GM12878 (cell line): Measurements from ENCODE around the gene SLC5A2. TPM values are rescaled to one million over a fixed set of nuclear protein-coding genes. Genes with fewer than 3 reads are reported as not detected.

ENCODE experiments used
- ATAC-seq: fragments of 200-7000 bp; cut with Tn5 transposase; 3 replicates; pipeline ENCODE4 v1.9.1; 2020; ENCODE audit warnings: mild to moderate bottlenecking, moderate library complexity
- BruUV-seq: library from RNA; stranded (reverse); fragments of 400-500 nt; replicated peaks from 2 replicates; lab custom pipeline; 2021; lab: Mats Ljungman, UMichigan
- CTCF ChIA-PET: fragments of 300-600 bp; sonication (Branson Sonifier 250); formaldehyde crosslinking; extraction: SDS; loops from one replicate; lab custom pipeline; 2021; ENCODE audit warnings: inconsistent platforms; lab: Yijun Ruan, JAX
- POLR2A ChIA-PET: fragments of 350-600 bp; formaldehyde crosslinking; extraction: SDS; loops from one replicate; lab custom pipeline; 2021; ENCODE audit warnings: inconsistent platforms; lab: Charles Lee
- RAD21 ChIA-PET: fragments of 300-600 bp; sonication (Branson Sonifier 250); formaldehyde crosslinking; loops from one replicate; lab custom pipeline; 2023; ENCODE audit warnings: antibody characterized with exemption; ENCODE audit not compliant: unreplicated experiment; lab: Charles Lee
- SMC1A ChIA-PET: fragments of 300-600 bp; sonication (Branson Sonifier 250); formaldehyde crosslinking; loops from one replicate; lab custom pipeline; 2023; ENCODE audit not compliant: unreplicated experiment, uncharacterized antibody; lab: Charles Lee
- DNase-seq: peaks from one replicate; pipeline ENCODE4 v3.0.0-alpha.2; 2011; ENCODE audit warnings: low read depth, low spot score
- FAIRE-seq: peaks from 3 replicates; lab custom pipeline; 2011; peaks lifted over from hg19 to GRCh38; lab: Jason Lieb, UNC
- H2AFZ ChIP-seq: 2 replicates; pipeline ENCODE4 v1.6.0; 2011; ENCODE audit warnings: low read depth, low read length, control low read depth; ENCODE audit not compliant: control insufficient read depth
- H3K27ac ChIP-seq: 2 replicates; pipeline ENCODE4 v1.5.1; 2011; ENCODE audit warnings: control low read depth; ENCODE audit not compliant: control insufficient read depth, insufficient read depth
- H3K27me3 ChIP-seq, 2 experiments: replicated peaks in 1 of 2; 2 replicates each; pipeline versions ENCODE4 v1.6.0 to v1.6.1; 2011; ENCODE audit warnings: low read length in 1 of 2; ENCODE audit not compliant: control insufficient read depth in 2 of 2, insufficient read depth in 2 of 2
- H3K36me3 ChIP-seq, 2 experiments: 2 replicates each; pipeline ENCODE4 v1.5.1; 2011; ENCODE audit warnings: low read length in 1 of 2; ENCODE audit not compliant: control insufficient read depth in 2 of 2, insufficient read depth in 2 of 2
- H3K4me1 ChIP-seq: 2 replicates; pipeline ENCODE4 v1.6.1; 2011; ENCODE audit warnings: mild to moderate bottlenecking, low read length, moderate library complexity, mixed read lengths; ENCODE audit not compliant: control insufficient read depth, insufficient read depth
- H3K4me2 ChIP-seq: 2 replicates; pipeline ENCODE4 v1.6.0; 2011; ENCODE audit warnings: control low read depth; ENCODE audit not compliant: control insufficient read depth, insufficient read depth
- H3K4me3 ChIP-seq: fragments of 200-600 bp; sonication (generic); 2 replicates; pipeline ENCODE4 v1.5.1; 2016
- H3K79me2 ChIP-seq: 2 replicates; pipeline ENCODE4 v1.6.0; 2011; ENCODE audit warnings: low read length; ENCODE audit not compliant: control insufficient read depth, insufficient read depth
- H3K9ac ChIP-seq: 2 replicates; pipeline ENCODE4 v1.8.0; 2011; ENCODE audit warnings: low read length, control low read depth, mixed read lengths; ENCODE audit not compliant: control insufficient read depth, insufficient read depth
- H3K9me3 ChIP-seq: replicated peaks from 3 replicates; pipeline ENCODE4 v1.5.1; 2011; ENCODE audit warnings: mild to moderate bottlenecking, low read length; ENCODE audit not compliant: control insufficient read depth, insufficient read depth
- H4K20me1 ChIP-seq: 2 replicates; pipeline ENCODE4 v1.6.0; 2011; ENCODE audit not compliant: control insufficient read depth, insufficient read depth
- NFYB ChIP-seq: IDR thresholded peaks from 2 replicates; pipeline ENCODE4 v1.6.1; 2011; ENCODE audit warnings: low read depth, mild to moderate bottlenecking, low read length, improper control_type of control experiment, moderate library complexity; ENCODE audit not compliant: insufficient read depth
- SIX5 ChIP-seq: IDR thresholded peaks from 2 replicates; pipeline ENCODE4 v1.6.1; 2011; ENCODE audit warnings: mild to moderate bottlenecking, low read depth, low read length, moderate library complexity; ENCODE audit not compliant: severe bottlenecking
- TBL1XR1 ChIP-seq: IDR thresholded peaks from 2 replicates; pipeline ENCODE4 v1.6.1; 2012; ENCODE audit warnings: low read depth, low read length, improper control_type of control experiment
- WGBS: methylation state at CpG from one replicate; pipeline ENCODE4 v1.1.6; 2016; ENCODE audit warnings: low lambda C conversion rate; ENCODE audit not compliant: insufficient replicate concordance, insufficient coverage; ENCODE audit errors: missing lambda C conversion rate; 5-methylcytosine and 5-hydroxymethylcytosine counted together
- in situ Hi-C: fragments of 300-500 bp; cut with MboI; formaldehyde crosslinking; loops from 9 replicates; pipeline ENCODE4 v1.14.3; 2018; ENCODE audit warnings: mixed read lengths
- intact Hi-C: fragments of 100-400 bp; cut with micrococcal nuclease; formaldehyde crosslinking; loops from one replicate; pipeline ENCODE4 v1.14.2; 2022; ENCODE audit not compliant: unreplicated experiment
- polyA plus RNA-seq, 11 experiments: library from polyadenylated mRNA; depleted of rRNA in 4 of 11; unstranded in 6 of 11; stranded (reverse) in 5 of 11; fragments of >200 nt; fragmentation: Nextera tagmentation in 4 of 11; fragmentation: Illumina TruSeq in 1 of 11; extraction: Ambion mirVana in 4 of 11; extraction: Trizol in 1 of 11; gene quantifications; 1 replicate in 1 of 11; 2 replicates in 10 of 11; pipeline versions ENCODE4 v1.2.1 to v1.2.3, GENCODE V29; 2011 to 2016; ENCODE audit warnings: inconsistent platforms in 2 of 11, missing spikeins in 2 of 11, low read depth in 1 of 11
- total RNA-seq, 4 experiments: library from RNA; depleted of rRNA in 3 of 4; stranded (reverse); fragments of >200 nt in 3 of 4; fragmentation: Illumina TruSeq in 1 of 4; extraction: Trizol in 1 of 4; gene quantifications; 2 replicates each; pipeline versions ENCODE4 v1.2.1 to v1.2.3, GENCODE V29; 2013 to 2021
- TF ChIP-seq, protein P1 (sequence below), 3 experiments: IDR thresholded peaks in 2 of 3; conservative IDR thresholded peaks in 1 of 3; 2 replicates each; pipeline ENCODE4 v1.5.1; 2011; ENCODE audit warnings: low read depth in 3 of 3, low read length in 3 of 3, mild to moderate bottlenecking in 3 of 3, control low read depth in 2 of 3, moderate library complexity in 2 of 3, inconsistent platforms in 1 of 3, mixed read lengths in 1 of 3; ENCODE audit not compliant: control insufficient read depth in 2 of 3, insufficient read depth in 1 of 3; ENCODE audit errors: extremely low read depth in 1 of 3
- TF ChIP-seq, protein P2 (sequence below): fragments of 450-650 bp; IDR thresholded peaks from 2 replicates; pipeline ENCODE4 v1.6.1; 2017; ENCODE audit warnings: mild to moderate bottlenecking

Gene SLC5A2
- total and polyA plus RNA-seq, 10 of the 15 experiments (the other 5 are each of a cell fraction or from before 2014, with no cell fraction given): 3.6 to 4.8 (median 4.4) TPM; not detected in 6

DNA sequence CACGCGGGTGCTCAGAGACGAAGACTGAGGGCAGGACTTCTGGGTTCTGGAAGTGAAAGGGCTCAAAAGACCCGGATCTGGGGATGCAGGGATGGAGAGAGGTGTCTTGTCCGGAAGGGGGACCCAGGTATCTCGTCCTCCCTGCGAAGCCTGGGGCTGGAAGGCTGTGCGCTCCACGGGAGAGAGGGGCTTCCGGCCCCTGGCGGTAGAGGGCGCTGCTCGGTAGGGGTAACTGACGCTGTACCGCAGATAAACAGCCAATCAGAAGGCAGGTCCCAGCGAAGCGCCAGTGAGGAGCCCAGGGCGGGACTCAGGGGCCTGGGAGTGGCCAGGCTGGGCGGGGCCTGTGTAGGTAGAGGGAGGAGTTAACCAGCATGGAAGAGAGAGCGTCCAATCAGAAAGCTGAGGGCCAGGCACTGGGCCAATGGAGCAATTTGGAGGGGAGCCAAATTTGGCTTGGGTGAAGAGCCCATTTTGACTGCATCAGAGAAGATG, 10.2 kb upstream of the SLC5A2 start:
- H3K36me3 ChIP-seq: no peaks in the 10 kb centered on the region
- H2AFZ ChIP-seq: no peak overlapping the region
- H3K4me3 ChIP-seq: no peak overlapping the region
- WGBS: 64% methylated on average over 20 of the region's 20 CpGs
- no peak overlapping the region; the same call in 1 of the 2 replicates for H3K4me2 ChIP-seq
- ChIA-PET SMC1A (no interaction called here), POLR2A (no interaction called here), RAD21 (no interaction called here), CTCF (interaction anchor here (1.8 kb wide), 1 partner anchor 12 kb away, joined by 6 read pairs; no protein-coding TSS in a partner anchor)
- FAIRE-seq (no peak), DNase-seq (no peak), ATAC-seq (peak; percentile 32)
- H3K27me3 ChIP-seq: peaks cover 0 to 5% of the 10 kb centered on the region in 2 experiments; a peak in 3 of 4 replicates
- H3K4me1 ChIP-seq: peaks cover 7% of the 10 kb centered on the region; the same call in 1 of the 2 replicates
- TF ChIP-seq TBL1XR1 (no peak), NFYB (peak; percentile 69), SIX5 (no peak)
- TF ChIP-seq, protein P1, sequence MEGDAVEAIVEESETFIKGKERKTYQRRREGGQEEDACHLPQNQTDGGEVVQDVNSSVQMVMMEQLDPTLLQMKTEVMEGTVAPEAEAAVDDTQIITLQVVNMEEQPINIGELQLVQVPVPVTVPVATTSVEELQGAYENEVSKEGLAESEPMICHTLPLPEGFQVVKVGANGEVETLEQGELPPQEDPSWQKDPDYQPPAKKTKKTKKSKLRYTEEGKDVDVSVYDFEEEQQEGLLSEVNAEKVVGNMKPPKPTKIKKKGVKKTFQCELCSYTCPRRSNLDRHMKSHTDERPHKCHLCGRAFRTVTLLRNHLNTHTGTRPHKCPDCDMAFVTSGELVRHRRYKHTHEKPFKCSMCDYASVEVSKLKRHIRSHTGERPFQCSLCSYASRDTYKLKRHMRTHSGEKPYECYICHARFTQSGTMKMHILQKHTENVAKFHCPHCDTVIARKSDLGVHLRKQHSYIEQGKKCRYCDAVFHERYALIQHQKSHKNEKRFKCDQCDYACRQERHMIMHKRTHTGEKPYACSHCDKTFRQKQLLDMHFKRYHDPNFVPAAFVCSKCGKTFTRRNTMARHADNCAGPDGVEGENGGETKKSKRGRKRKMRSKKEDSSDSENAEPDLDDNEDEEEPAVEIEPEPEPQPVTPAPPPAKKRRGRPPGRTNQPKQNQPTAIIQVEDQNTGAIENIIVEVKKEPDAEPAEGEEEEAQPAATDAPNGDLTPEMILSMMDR (IDR thresholded peaks at IDR 0.05 in 2 of 3, conservative IDR thresholded peaks at IDR 0.05 in 1 of 3; ENCODE audit: control insufficient read depth in 2 of 3, extremely low read depth in 1 of 3, insufficient read depth in 1 of 3, low read depth in 3 of 3, low read length in 3 of 3): peak in 1 of 3 experiments; percentile 20; a peak in 1 of 6 replicates
- TF ChIP-seq, protein P2, sequence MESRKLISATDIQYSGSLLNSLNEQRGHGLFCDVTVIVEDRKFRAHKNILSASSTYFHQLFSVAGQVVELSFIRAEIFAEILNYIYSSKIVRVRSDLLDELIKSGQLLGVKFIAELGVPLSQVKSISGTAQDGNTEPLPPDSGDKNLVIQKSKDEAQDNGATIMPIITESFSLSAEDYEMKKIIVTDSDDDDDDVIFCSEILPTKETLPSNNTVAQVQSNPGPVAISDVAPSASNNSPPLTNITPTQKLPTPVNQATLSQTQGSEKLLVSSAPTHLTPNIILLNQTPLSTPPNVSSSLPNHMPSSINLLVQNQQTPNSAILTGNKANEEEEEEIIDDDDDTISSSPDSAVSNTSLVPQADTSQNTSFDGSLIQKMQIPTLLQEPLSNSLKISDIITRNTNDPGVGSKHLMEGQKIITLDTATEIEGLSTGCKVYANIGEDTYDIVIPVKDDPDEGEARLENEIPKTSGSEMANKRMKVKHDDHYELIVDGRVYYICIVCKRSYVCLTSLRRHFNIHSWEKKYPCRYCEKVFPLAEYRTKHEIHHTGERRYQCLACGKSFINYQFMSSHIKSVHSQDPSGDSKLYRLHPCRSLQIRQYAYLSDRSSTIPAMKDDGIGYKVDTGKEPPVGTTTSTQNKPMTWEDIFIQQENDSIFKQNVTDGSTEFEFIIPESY: peak; percentile 94
- H3K27ac ChIP-seq: no peak overlapping the region
- in situ Hi-C loops: no loop called here
- intact Hi-C loops: no loop called here
- H4K20me1 ChIP-seq: no peaks in the 10 kb centered on the region
- no peaks in the 10 kb centered on the region for H3K79me2 ChIP-seq
- BruUV-seq: no TSS peak
- no peaks in the 10 kb centered on the region for H3K9me3 ChIP-seq
- no peak overlapping the region for H3K9ac ChIP-seq
